SH-SY5Y (cell line): Measurements from ENCODE around the gene ELAVL3.

ENCODE experiments used
- GATA2 ChIP-seq: IDR thresholded peaks from 2 replicates; pipeline ENCODE4 v1.6.1; 2011; ENCODE audit warnings: mild to moderate bottlenecking, low read depth, low read length
- GATA3 ChIP-seq: IDR thresholded peaks from 2 replicates; pipeline ENCODE4 v1.6.1; 2011; ENCODE audit warnings: low read depth, mild to moderate bottlenecking, low read length, moderate library complexity

The ELAVL3 gene

GRCh38 chr19:11453468-11454341 is 27.1 kb downstream of the ELAVL3 start:
- TF ChIP-seq GATA3 (no peak), GATA2 (no peak)

DNA sequence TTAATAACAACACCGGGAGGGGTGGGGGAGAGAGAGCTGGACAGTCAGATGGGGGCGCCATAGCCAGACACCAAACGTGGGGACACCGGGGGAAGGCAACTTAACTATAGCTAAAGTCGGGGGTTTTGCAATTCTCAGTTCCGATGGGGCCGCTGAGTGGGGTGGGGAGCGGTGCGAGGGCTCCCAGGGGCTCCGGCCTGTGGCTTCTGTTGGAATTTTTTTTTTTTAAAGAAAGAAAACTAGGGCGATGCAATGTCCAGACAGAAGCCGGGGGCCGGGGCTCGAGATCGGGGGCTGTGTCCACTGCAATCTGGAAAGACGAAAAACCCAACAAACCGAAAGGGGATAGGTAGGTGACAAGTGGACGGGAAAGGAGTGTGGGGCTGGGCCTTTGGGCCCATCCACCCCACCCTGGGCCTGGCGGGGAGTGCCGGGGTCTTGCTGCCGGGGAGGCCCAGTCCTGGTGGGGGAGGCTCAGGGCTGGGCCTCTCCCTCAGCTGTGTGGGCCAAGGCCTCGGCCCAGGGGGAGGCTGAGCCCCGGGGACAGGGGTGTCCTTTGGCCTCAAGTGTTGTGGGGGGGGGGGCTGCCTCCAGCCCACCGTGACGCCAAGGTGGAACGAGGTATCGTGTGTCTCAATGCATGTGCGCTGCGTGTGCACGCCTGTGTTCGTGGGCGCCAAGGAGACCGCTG is 28.1 kb downstream of the ELAVL3 start:
- no peak for TF ChIP-seq GATA2
- no peak for TF ChIP-seq GATA3

DNA sequence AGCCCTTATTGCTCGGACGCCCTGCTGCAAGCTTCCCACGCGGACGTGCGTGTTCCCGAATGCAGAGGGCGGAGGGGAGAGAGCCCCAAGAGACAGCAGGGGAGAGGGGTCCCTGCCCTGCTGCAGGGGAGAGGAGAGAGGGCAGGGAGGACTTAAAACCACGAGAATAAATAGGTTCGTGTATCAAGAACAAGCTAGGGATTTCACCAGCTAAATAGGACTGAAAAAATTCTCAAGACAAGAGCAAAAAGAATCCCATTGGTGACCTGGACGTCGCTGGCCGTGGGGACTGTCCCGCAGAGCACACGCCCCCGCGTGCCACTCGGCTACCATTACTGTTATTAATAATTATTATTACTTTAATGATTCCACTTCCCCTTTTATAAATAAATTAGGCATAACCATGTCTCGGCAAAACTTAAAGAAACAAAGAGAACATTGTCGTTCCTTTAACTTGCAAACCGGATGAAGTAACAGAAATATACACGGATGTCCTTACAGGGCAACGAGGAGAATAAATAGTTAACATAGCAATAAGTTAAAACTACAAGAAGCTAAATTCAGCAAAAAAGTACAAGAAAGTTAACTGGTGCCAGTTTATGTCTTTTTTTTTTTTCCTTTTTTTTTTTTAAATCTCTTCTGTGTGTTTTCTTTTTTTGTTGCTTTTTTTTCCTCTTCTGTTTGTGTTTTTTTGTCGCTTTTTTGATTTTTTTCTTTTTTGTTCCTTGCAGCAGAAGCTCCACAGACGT is 28.8 kb downstream of the ELAVL3 start:
- TF ChIP-seq GATA2 (no peak), GATA3 (no peak)

GRCh38 chr19:11451327-11451870 is 29.4 kb downstream of the ELAVL3 start:
- TF ChIP-seq GATA2 (no peak), GATA3 (no peak)

DNA sequence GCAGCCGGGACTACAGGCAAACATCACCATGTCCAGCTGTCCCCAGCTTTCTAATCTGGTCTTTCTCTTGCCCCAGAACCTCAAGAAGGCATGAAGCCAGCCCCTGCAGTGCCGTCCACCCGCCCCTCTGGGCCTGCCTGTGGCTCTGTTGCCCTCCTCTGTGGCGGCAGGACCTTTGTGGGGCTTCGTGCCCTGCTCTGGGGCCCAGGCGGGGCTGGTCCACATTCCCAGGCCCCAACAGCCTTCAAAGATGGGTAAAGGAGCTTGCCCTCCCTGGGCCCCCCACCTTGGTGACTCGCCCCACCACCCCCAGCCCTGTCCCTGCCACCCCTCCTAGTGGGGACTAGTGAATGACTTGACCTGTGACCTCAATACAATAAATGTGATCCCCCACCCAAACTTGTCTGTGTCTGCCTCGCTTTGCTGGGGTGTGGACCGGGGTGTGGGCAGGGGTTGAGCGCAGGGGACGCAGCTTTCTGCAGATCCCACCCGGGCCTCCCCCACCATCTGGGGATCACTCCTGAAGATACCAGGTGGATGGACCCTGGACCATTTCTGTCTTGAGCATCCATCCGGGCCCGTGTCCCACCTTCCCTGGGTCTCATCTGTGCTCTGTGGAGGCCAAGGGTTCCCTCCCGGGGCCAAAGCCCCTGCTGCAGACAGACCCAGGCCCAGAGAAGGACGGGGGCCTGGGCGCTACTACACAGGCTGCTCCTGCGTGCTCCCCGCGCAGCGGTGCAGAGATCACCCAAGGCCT is 30.1 kb downstream of the ELAVL3 start:
- TF ChIP-seq GATA2 (no peak), GATA3 (no peak)

DNA sequence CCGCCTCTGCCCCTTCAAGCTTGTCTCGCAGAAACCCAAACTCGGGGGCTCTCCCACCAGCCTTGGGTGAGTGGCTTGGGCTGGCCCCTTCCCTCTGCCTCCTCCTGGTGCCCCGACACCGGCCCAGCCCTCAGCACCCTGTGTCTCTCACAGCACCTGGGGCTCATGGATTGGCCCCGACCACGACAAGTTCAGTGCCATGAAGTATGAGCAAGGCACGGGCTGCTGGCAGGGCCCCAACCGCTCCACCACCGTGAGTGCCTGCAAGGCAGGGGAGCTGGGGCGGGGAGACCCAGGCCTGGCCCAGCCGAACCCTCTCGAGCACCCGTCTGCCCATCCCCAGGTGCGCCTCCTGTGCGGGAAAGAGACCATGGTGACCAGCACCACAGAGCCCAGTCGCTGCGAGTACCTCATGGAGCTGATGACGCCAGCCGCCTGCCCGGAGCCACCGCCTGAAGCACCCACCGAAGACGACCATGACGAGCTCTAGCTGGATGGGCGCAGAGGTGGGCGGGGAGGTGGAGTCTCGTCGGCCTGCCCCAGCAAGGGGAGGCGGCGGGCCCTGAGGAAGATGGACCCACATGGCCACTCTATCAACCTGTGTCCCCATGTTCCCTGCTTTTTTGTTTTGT is 31.8 kb downstream of the ELAVL3 start:
- TF ChIP-seq GATA2 (no peak), GATA3 (no peak)

DNA sequence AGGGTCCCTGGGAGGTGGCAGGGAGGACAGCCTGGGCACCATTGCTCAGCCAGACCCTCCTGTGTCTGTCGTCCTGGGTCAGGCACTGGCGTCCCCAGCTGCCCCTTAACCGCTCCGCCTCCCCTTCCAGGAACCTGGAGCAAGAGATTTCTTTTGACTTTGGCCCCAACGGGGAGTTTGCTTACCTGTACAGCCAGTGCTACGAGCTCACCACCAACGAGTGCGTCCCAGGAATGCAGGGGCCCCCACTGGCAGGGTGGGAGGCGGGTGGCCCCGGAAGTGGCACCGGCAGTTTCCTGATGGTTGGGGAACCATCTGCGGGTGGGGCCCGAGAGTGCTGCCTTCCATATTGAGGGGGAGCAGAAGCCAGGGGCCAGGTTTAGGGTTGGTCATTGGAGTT is 32.4 kb downstream of the ELAVL3 start:
- TF ChIP-seq GATA2 (no peak), GATA3 (no peak)

GRCh38 chr19:11447347-11448262 is 33.2 kb downstream of the ELAVL3 start:
- no peak for TF ChIP-seq GATA2
- no peak for TF ChIP-seq GATA3

DNA sequence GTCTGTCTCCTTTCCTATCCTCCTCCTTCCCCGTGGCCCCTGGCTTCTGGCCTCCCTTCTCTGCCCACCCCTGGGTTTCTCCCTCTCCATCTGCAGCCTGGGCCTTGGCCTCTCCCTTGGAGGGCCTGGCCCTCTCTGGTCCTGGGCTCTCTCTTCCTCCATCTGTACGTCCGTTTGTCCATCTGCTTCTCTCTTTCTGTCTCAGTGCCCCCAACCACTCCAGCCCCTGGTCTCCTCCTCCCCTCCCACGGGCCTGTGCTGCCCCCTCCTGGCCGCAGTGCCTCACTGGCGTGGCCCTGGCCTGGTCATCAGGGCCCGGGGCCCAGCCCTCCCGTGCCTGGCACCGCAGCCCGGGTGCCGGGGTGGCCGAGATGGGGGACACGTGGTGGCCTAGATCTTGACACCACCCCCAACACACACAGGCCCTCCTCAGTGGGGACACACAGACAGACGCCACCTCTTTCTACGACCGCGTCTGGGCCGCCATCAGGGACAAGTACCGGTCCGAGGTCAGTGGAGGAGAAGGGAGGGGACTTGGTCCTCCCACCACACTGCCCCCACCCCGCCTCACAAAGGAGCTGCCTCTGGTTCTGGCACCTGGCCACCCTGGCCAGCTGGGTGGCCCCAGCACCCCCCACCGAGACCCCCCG is 34.1 kb downstream of the ELAVL3 start:
- TF ChIP-seq GATA3 (no peak), GATA2 (no peak)

- no peak for TF ChIP-seq GATA3
- no peak for TF ChIP-seq GATA2
Observed at GRCh38 chr19:11446271-11446651, 34.6 kb downstream of the ELAVL3 start.

- TF ChIP-seq GATA2 (no peak), GATA3 (no peak)
Observed at GRCh38 chr19:11445141-11445540, 35.7 kb downstream of the ELAVL3 start.

DNA sequence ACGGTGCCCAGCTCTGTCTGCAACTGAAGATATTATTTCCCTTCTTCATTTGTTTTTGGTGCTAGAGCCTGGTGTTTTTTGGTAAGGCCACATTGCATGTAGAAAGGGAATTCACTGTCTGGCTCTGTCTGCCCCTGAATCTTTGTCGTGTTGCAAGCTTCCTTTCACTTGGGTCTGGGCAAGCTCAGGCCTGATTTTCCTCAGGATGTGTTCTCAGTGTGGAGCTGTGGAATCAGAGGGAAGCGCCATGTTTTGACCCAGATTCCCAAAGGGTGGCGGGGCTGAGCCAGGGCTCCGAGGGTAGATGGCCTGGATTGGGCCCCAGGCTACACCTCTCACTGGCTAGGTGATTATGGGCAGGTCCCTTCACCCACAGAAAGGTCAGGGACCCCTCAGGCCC is 36.8 kb downstream of the ELAVL3 start:
- TF ChIP-seq GATA2: no peak
- TF ChIP-seq GATA3: no peak

DNA sequence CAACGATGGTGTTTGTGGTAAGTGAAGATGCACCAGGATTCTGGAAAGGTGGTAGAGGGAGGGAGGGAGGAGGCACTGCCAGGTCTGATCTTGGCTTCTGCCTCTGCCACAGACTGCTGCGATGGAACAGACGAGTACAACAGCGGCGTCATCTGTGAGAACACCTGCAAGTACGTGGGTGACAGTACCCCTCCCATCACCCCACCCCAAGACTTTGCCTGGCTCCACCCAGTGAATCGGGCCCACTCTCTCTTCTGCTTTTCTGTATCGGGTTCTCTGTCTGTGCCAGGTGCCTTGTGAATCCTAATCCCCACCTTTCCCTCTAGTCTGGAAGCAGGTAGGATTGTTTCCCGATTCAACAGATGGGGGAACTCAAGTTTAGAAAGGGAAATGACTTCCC is 42.9 kb downstream of the ELAVL3 start:
- TF ChIP-seq GATA2 (no peak), GATA3 (no peak)
